AG10803 (cell line): ENCODE results near the gene NFATC2IP.

Experiments used
- DNase-seq: peaks from one replicate; pipeline ENCODE4 v3.0.0; 2010; ENCODE audit warnings: low read depth
- H3K4me3 ChIP-seq: 2 replicates; pipeline ENCODE4 v1.5.1; 2011; ENCODE audit warnings: mild to moderate bottlenecking, low read length, control low read depth
- TF ChIP-seq, protein P1 (sequence below): conservative IDR thresholded peaks from 2 replicates; pipeline ENCODE4 v1.5.1; 2011; ENCODE audit warnings: mild to moderate bottlenecking, low read length, control low read depth, inconsistent platforms

The NFATC2IP gene

GRCh38 chr16:28917095-28917494 is 33.6 kb upstream of the NFATC2IP start:
- TF ChIP-seq, protein P1, sequence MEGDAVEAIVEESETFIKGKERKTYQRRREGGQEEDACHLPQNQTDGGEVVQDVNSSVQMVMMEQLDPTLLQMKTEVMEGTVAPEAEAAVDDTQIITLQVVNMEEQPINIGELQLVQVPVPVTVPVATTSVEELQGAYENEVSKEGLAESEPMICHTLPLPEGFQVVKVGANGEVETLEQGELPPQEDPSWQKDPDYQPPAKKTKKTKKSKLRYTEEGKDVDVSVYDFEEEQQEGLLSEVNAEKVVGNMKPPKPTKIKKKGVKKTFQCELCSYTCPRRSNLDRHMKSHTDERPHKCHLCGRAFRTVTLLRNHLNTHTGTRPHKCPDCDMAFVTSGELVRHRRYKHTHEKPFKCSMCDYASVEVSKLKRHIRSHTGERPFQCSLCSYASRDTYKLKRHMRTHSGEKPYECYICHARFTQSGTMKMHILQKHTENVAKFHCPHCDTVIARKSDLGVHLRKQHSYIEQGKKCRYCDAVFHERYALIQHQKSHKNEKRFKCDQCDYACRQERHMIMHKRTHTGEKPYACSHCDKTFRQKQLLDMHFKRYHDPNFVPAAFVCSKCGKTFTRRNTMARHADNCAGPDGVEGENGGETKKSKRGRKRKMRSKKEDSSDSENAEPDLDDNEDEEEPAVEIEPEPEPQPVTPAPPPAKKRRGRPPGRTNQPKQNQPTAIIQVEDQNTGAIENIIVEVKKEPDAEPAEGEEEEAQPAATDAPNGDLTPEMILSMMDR, result no peak

GRCh38 chr16:28918698-28919097 is 32.0 kb upstream of the NFATC2IP start:
- TF ChIP-seq, protein P1, result no peak
- no peak for DNase-seq
- no peak overlapping the region for H3K4me3 ChIP-seq

More at GRCh38 chr16:28917095-28917494, 33.6 kb upstream of the NFATC2IP start:
- DNase-seq, result no peak
- H3K4me3 ChIP-seq, result no peak overlapping the region

DNA sequence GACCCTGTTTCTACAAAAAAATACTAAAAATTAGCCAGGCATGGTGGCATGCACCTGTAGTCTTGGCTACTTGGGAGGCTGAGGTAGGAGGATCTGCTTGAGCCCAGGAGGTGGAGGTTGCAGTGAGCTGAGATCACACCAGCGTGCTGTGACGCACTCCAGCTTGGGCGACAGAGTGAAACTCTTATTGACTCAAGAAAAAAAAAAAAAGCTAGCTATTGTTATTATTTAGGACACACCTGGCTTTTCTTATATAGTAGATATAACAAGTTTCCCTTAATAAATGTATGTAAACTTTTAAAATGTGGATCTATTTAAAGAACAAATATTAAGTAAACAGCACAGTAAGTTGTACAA is 27.5 kb upstream of the NFATC2IP start:
- no peak overlapping the region for H3K4me3 ChIP-seq
- DNase-seq, result no peak
- TF ChIP-seq, protein P1, result no peak

GRCh38 chr16:28923652-28924398 is 26.9 kb upstream of the NFATC2IP start:
- TF ChIP-seq, protein P1, result no peak
- no peak for DNase-seq
- H3K4me3 ChIP-seq, result peak overlapping the region; percentile 83

GRCh38 chr16:28924399-28924761 is 26.4 kb upstream of the NFATC2IP start:
- peak overlapping the region; percentile 83 for H3K4me3 ChIP-seq
- DNase-seq, result no peak
- TF ChIP-seq, protein P1, result no peak

DNA sequence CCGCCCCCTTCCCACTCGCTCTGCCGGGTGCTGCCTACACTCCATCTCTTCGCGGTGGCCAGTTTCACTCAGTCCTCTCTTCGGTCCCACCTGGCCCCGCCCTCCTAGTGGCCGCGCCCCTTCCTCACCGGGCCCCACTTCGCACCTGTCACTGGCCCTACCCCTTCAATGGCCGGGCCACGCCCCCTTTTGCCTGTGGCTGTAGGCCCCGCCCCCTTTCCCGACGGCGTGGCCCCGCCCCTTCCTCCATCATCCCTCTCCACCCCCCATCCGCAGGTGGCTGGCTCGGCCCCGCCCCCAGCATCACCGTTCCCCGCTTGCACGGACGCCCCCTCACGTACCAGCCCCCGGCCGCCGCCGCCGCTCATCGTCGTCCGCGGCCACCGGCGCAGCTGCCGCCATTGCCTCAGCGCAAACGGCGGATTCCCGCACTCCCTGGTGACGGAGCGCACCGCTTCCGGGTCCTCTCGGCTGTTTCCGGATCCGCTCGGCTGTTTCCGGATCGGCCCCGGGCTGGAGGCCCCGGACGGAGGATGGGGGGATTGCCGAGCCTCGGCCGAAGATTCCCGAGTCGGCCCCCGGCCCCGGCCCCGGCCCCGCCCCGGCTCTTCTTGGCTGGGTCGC is 25.9 kb upstream of the NFATC2IP start, which contains the start of gene RABEP2:
Gene RABEP2, minus strand, starts transcription at position 477 of the 624 bp plus-strand sequence. Its CDS starts 75 bp downstream, at position 402.
- TF ChIP-seq, protein P1, result no peak

More for the DNA sequence above, 25.9 kb upstream of the NFATC2IP start, which contains the start of gene RABEP2:
- H3K4me3 ChIP-seq, result peak within 1 kb of the TSS; percentile 83
- peak; percentile 81 for DNase-seq
